ENCODE measurements around the gene FAM240B.

FAM240B gene

DNA sequence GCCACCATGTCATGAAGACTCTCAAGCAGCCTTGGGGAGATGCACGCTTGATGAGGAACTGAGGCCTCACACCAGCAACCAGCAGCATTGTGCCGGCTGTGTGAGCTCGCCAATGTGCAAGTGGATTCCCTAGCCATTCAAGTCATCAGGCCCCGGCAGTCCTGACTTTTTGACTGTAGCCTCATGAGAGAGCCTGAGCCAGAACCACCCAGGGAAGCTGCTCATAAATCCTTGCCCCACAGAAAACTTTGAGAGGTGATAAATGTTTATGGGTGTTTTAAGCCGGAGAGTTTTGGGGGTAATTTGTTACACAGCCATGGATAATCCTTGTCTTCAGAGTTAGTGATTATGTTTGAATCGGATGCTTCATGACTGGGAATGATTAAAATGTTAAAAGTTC, 44.7 kb downstream of the FAM240B start:
- H3K9ac ChIP-seq (ENCODE audit: low read length): no peak overlapping the region
- no peak overlapping the region for H3K4me3 ChIP-seq (ENCODE audit: insufficient read depth, low read length, poor library complexity, severe bottlenecking)
- H3K9me2 ChIP-seq (replicated peaks; ENCODE audit: insufficient read depth, low read length): no peaks in the 10 kb centered on the region
- H3K27ac ChIP-seq (ENCODE audit: low read depth, low read length): no peak overlapping the region
- no peaks in the 10 kb centered on the region for H3K27me3 ChIP-seq (ENCODE audit: low read length)
- H3K9me3 ChIP-seq (ENCODE audit: insufficient read depth, low read length): no peaks in the 10 kb centered on the region
- no peak overlapping the region for H3K4me2 ChIP-seq (ENCODE audit: low read depth, low read length, poor library complexity, severe bottlenecking)
- no peak for TF ChIP-seq EZH2phosphoT487 (conservative IDR thresholded peaks at IDR 0.05; ENCODE audit: low read length)
- TF ChIP-seq, protein P1, sequence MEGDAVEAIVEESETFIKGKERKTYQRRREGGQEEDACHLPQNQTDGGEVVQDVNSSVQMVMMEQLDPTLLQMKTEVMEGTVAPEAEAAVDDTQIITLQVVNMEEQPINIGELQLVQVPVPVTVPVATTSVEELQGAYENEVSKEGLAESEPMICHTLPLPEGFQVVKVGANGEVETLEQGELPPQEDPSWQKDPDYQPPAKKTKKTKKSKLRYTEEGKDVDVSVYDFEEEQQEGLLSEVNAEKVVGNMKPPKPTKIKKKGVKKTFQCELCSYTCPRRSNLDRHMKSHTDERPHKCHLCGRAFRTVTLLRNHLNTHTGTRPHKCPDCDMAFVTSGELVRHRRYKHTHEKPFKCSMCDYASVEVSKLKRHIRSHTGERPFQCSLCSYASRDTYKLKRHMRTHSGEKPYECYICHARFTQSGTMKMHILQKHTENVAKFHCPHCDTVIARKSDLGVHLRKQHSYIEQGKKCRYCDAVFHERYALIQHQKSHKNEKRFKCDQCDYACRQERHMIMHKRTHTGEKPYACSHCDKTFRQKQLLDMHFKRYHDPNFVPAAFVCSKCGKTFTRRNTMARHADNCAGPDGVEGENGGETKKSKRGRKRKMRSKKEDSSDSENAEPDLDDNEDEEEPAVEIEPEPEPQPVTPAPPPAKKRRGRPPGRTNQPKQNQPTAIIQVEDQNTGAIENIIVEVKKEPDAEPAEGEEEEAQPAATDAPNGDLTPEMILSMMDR (IDR thresholded peaks at IDR 0.05; ENCODE audit: insufficient read depth, low read length, poor library complexity, severe bottlenecking): no peak
- no peaks in the 10 kb centered on the region for H3K79me2 ChIP-seq (ENCODE audit: insufficient read depth, low read length)
- no peak overlapping the region for H2AFZ ChIP-seq (ENCODE audit: low read depth, low read length, severe bottlenecking)
- H3F3A ChIP-seq (ENCODE audit: insufficient read depth): no peaks in the 10 kb centered on the region
- H3K36me3 ChIP-seq (ENCODE audit: low read length): no peaks in the 10 kb centered on the region
- no peaks in the 10 kb centered on the region for H4K20me1 ChIP-seq (ENCODE audit: low read depth, low read length)

DNA sequence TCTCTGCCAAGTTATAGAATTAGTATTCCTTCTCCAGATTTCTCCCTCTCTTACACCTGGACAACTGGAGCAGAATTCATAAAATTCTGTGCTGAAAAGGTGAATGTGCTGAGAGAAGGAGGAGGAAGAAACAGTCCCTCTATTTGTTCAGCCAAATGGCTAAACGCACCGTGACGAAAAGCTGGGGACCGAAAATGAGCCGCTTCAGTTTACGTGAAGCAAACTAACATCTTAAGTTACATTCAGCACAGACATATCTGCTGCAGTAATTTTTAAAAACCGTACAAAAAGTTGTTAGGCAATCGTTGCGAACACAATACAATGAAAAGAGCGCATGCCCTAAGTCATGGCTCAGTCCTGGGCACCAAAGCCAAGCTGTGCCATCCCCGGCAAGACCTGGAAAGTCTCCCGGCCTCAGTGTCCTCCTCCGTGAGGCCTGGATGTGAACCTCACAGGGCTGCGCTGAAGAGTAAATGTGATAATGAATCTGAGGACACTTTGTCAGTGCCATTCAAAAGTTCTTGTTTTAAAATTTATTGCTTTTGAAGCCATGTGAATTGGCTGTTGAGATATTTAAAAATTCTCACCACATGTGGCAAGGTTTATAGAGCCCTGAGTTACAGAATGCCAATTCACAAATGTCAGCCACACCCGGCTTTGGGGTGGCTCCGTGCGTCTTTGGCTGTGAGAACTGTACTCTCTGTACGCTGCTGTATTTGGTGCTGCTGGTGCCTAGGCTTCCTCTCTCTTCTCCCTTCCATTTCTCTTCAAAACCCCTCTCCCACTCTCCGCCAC, 46.3 kb downstream of the FAM240B start:
- no peaks in the 10 kb centered on the region for H3K36me3 ChIP-seq (ENCODE audit: low read length)
- no peak for TF ChIP-seq EZH2phosphoT487 (conservative IDR thresholded peaks at IDR 0.05; ENCODE audit: low read length)
- TF ChIP-seq, protein P1 (IDR thresholded peaks at IDR 0.05; ENCODE audit: insufficient read depth, low read length, poor library complexity, severe bottlenecking): no peak
- no peak overlapping the region for H3K27ac ChIP-seq (ENCODE audit: low read depth, low read length)
- H3K9me3 ChIP-seq (ENCODE audit: insufficient read depth, low read length): no peaks in the 10 kb centered on the region
- H4K20me1 ChIP-seq (ENCODE audit: low read depth, low read length): no peaks in the 10 kb centered on the region
- H3K9ac ChIP-seq (ENCODE audit: low read length): no peak overlapping the region
- no peaks in the 10 kb centered on the region for H3K79me2 ChIP-seq (ENCODE audit: insufficient read depth, low read length)
- H3K4me3 ChIP-seq (ENCODE audit: insufficient read depth, low read length, poor library complexity, severe bottlenecking): no peak overlapping the region
- H3K9me2 ChIP-seq (replicated peaks; ENCODE audit: insufficient read depth, low read length): no peaks in the 10 kb centered on the region
- H3K27me3 ChIP-seq (ENCODE audit: low read length): no peaks in the 10 kb centered on the region
- no peak overlapping the region for H2AFZ ChIP-seq (ENCODE audit: low read depth, low read length, severe bottlenecking)
- no peaks in the 10 kb centered on the region for H3F3A ChIP-seq (ENCODE audit: insufficient read depth)
- H3K4me2 ChIP-seq (ENCODE audit: low read depth, low read length, poor library complexity, severe bottlenecking): no peak overlapping the region

DNA sequence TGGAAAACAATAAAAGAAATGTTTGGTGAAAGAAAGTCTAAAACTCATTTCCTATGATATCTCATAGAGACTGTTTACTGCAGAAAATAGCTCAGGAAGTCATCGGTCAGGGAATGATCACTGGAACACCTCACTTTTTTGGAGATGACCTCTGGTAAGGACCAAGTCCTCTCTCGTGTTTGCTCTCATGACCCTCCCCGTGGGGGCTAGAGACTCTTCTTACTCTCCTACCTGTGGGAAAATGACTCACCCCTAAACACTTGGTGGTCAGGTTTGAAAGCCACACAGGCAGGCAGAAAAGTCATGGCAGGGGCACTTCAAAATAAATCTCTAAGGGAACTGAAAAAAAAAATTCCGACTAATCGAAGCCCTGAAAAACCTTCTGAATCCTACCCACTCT, 48.2 kb downstream of the FAM240B start:
- no peaks in the 10 kb centered on the region for H3K9me3 ChIP-seq (ENCODE audit: insufficient read depth, low read length)
- H3F3A ChIP-seq (ENCODE audit: insufficient read depth): no peaks in the 10 kb centered on the region
- no peaks in the 10 kb centered on the region for H3K79me2 ChIP-seq (ENCODE audit: insufficient read depth, low read length)
- no peak overlapping the region for H2AFZ ChIP-seq (ENCODE audit: low read depth, low read length, severe bottlenecking)
- H4K20me1 ChIP-seq (ENCODE audit: low read depth, low read length): no peaks in the 10 kb centered on the region
- no peak overlapping the region for H3K9ac ChIP-seq (ENCODE audit: low read length)
- no peak overlapping the region for H3K27ac ChIP-seq (ENCODE audit: low read depth, low read length)
- no peaks in the 10 kb centered on the region for H3K9me2 ChIP-seq (replicated peaks; ENCODE audit: insufficient read depth, low read length)
- H3K4me3 ChIP-seq (ENCODE audit: insufficient read depth, low read length, poor library complexity, severe bottlenecking): no peak overlapping the region
- H3K36me3 ChIP-seq (ENCODE audit: low read length): no peaks in the 10 kb centered on the region
- no peak overlapping the region for H3K4me2 ChIP-seq (ENCODE audit: low read depth, low read length, poor library complexity, severe bottlenecking)
- H3K27me3 ChIP-seq (ENCODE audit: low read length): no peaks in the 10 kb centered on the region
- TF ChIP-seq, protein P1 (IDR thresholded peaks at IDR 0.05; ENCODE audit: insufficient read depth, low read length, poor library complexity, severe bottlenecking): no peak
- TF ChIP-seq EZH2phosphoT487 (conservative IDR thresholded peaks at IDR 0.05; ENCODE audit: low read length): no peak
